Ovary (tissue), 9 donors: ENCODE results near the gene C10orf53. TPM values are rescaled to one million over a fixed set of nuclear protein-coding genes. Genes with fewer than 3 reads are reported as not detected.

Experiments
- DNase-seq, 5 donors: peaks; one replicate each; pipeline ENCODE4 v3.0.0-alpha.2; 2019 to 2020
- H3K27ac ChIP-seq, 2 donors: fragments of 200-600 bp; one replicate each; pipeline versions ENCODE4 v1.5.1 to v1.8.0; 2019 to 2022
- H3K27me3 ChIP-seq: fragments of 200-600 bp; one replicate; pipeline ENCODE4 v1.8.0; 2022
- H3K36me3 ChIP-seq: fragments of 200-600 bp; sonication (generic); one replicate; pipeline ENCODE4 v1.5.1; 2019
- H3K4me1 ChIP-seq: one replicate; pipeline ENCODE4 v1.8.1; 2013; ENCODE audit warnings: mild to moderate bottlenecking, moderate library complexity; ENCODE audit not compliant: insufficient read depth
- H3K4me3 ChIP-seq: fragments of 200-600 bp; sonication (generic); one replicate; pipeline ENCODE4 v1.5.1; 2017
- H3K9me3 ChIP-seq, 2 donors: fragments of 200-600 bp in 1 of 2; sonication (generic) in 1 of 2; one replicate each; pipeline versions ENCODE4 v1.5.1 to v1.8.1; 2013 to 2019; ENCODE audit warnings: mild to moderate bottlenecking in 1 of 2, moderate library complexity in 1 of 2
- CTCF ChIP-seq, 3 donors: fragments of 450-650 bp in 2 of 3; fragments of 200-600 bp in 1 of 3; IDR thresholded peaks; one replicate each; pipeline versions ENCODE4 v1.5.1 to v1.8.0; 2016 to 2022; ENCODE audit warnings: antibody characterized with exemption in 3 of 3, mild to moderate bottlenecking in 1 of 3
- EP300 ChIP-seq: sonication (generic); formaldehyde crosslinking; IDR thresholded peaks from one replicate; pipeline ENCODE4 v1.6.1; 2017; ENCODE audit warnings: antibody characterized with exemption
- POLR2A ChIP-seq: fragments of 450-650 bp; IDR thresholded peaks from one replicate; pipeline ENCODE4 v1.6.1; 2017; ENCODE audit warnings: antibody characterized with exemption, mild to moderate bottlenecking, moderate library complexity
- WGBS, 3 donors: extraction: QIAGEN DNeasy Blood & Tissue Kit in 1 of 3; methylation state at CpG; one replicate each; pipeline versions ENCODE4 v1.1.5 to v1.1.7; 2013 to 2017; 5-methylcytosine and 5-hydroxymethylcytosine counted together
- intact Hi-C, 4 donors: fragments of 100-400 bp; cut with DNase I; formaldehyde crosslinking; loops; one replicate each; pipeline versions ENCODE4 v1.11.0 to v1.15.1; 2022 to 2023
- polyA plus RNA-seq, 2 donors: library from polyadenylated mRNA; stranded (reverse); fragments of 200-250 nt in 1 of 2; fragments of 350-450 nt in 1 of 2; fragmentation: Illumina TruSeq in 1 of 2; extraction: RNeasy Lipid Tissue Mini Kit (QIAGEN cat#74804) in 1 of 2; gene quantifications; one replicate each; pipeline ENCODE4 v1.2.3, GENCODE V29; 2013 to 2014
- total RNA-seq, 7 donors: library from RNA; depleted of rRNA in 2 of 7; stranded (reverse); fragments of >200 nt in 2 of 7; fragmentation: NEBNext Ultra II Directional in 3 of 7; extraction: Animal tissue kit (Norgen Biotek cat#: 25700) in 3 of 7; gene quantifications; one replicate each; pipeline versions ENCODE4 v1.1.0 to v1.2.4, GENCODE V29; 2016 to 2023
- donor health status: DM: no; HTN: no; CAD: no; lungs with moderate emphysema.
- donor health status: DM: no; HTN: no; CAD: no.
- donor health status: Bipolar disorder and iron deficiency.
- donor health status: DM: yes; HTN: yes; CAD: no.
- donor health status: DM: no; HTN: no; CAD: no.
- donor health status: DM: yes; HTN: yes; CAD: no.

Gene C10orf53
- total and polyA plus RNA-seq, 9 donors, result not detected

GRCh38 chr10:49644035-49644646, 35.3 kb upstream of the C10orf53 start:
- no peaks in the 10 kb centered on the region for H3K4me1 ChIP-seq
- H3K27me3 ChIP-seq, result no peaks in the 10 kb centered on the region
- TF ChIP-seq POLR2A (no peak), EP300 (no peak), CTCF (IDR thresholded peaks at IDR 0.05) (no peak)
- DNase-seq, result no peak
- no peak overlapping the region for H3K27ac ChIP-seq
- no peaks in the 10 kb centered on the region for H3K36me3 ChIP-seq
- H3K4me3 ChIP-seq, result no peak overlapping the region
- H3K9me3 ChIP-seq, result no peaks in the 10 kb centered on the region
- intact Hi-C loops, result no loop called here
- WGBS, 3 donors, result 70 to 71% (median 71%) methylated on average over 7 of the region's 7 CpGs

- H3K27me3 ChIP-seq, result no peaks in the 10 kb centered on the region
- no peak for TF ChIP-seq EP300
- no peak for TF ChIP-seq POLR2A
- no peak for TF ChIP-seq CTCF (IDR thresholded peaks at IDR 0.05)
- no peaks in the 10 kb centered on the region for H3K4me1 ChIP-seq
- H3K36me3 ChIP-seq, result no peaks in the 10 kb centered on the region
- no peak overlapping the region for H3K27ac ChIP-seq
- DNase-seq, result no peak
- 65 to 67% (median 67%) methylated on average over 8 of the region's 8 CpGs for WGBS, 3 donors
- no peaks in the 10 kb centered on the region for H3K9me3 ChIP-seq
- no peak overlapping the region for H3K4me3 ChIP-seq
- intact Hi-C loops, result no loop called here
These were observed 34.0 kb upstream of the C10orf53 start for GRCh38 chr10:49645417-49645816.

- WGBS, 3 donors, result 82 to 88% (median 87%) methylated on average over 22 of the region's 22 CpGs
These were observed 33.3 kb upstream of the C10orf53 start for GRCh38 chr10:49645871-49646870.

GRCh38 chr10:49647554-49647953, 31.9 kb upstream of the C10orf53 start:
- 65 to 78% (median 72%) methylated on average over 4 of the region's 4 CpGs for WGBS, 3 donors
- TF ChIP-seq POLR2A (no peak), EP300 (no peak), CTCF (IDR thresholded peaks at IDR 0.05) (no peak)
- no peaks in the 10 kb centered on the region for H3K27me3 ChIP-seq
- H3K4me3 ChIP-seq, result no peak overlapping the region
- H3K9me3 ChIP-seq, result no peaks in the 10 kb centered on the region
- H3K27ac ChIP-seq, result no peak overlapping the region
- H3K36me3 ChIP-seq, result no peaks in the 10 kb centered on the region
- intact Hi-C loops, result no loop called here
- no peak for DNase-seq
- H3K4me1 ChIP-seq, result no peaks in the 10 kb centered on the region

More at GRCh38 chr10:49645871-49646870, 33.3 kb upstream of the C10orf53 start:
- Histone ChIP-seq H3K36me3 (no peaks in the 10 kb centered on the region), H3K4me3 (no peak overlapping the region), H3K9me3 (no peaks in the 10 kb centered on the region), H3K27ac (no peak overlapping the region), H3K27me3 (no peaks in the 10 kb centered on the region), H3K4me1 (no peaks in the 10 kb centered on the region)
- no peak for TF ChIP-seq EP300
- TF ChIP-seq CTCF (IDR thresholded peaks at IDR 0.05), result no peak
- no peak for TF ChIP-seq POLR2A
- intact Hi-C loops, result no loop called here
- peak in 1 of 5 donors; percentile 5 for DNase-seq
